PC-3 (cell line): Measurements from ENCODE around the gene SUV39H1. TPM values are rescaled to one million over a fixed set of nuclear protein-coding genes. Genes with fewer than 3 reads are reported as not detected.
"Not testable (repeated sequence)": the region's sequence is repeated elsewhere in the genome, so short reads cannot be mapped to it uniquely, and the experiment has no call there.

Experiments
- ATAC-seq: fragments of 200-7000 bp; cut with Tn5 transposase; 2 replicates; pipeline ENCODE4 v1.9.1; 2020; ENCODE audit warnings: mild to moderate bottlenecking, moderate library complexity
- BruUV-seq: library from RNA; stranded (reverse); fragments of 400-500 nt; replicated peaks from 2 replicates; lab custom pipeline; 2021; lab: Mats Ljungman, UMichigan
- CTCF ChIA-PET: fragments of 300-600 bp; sonication (Branson Sonifier 250); formaldehyde crosslinking; loops from one replicate; lab custom pipeline; 2022; ENCODE audit warnings: antibody characterized with exemption; lab: Charles Lee
- POLR2A ChIA-PET: fragments of 300-600 bp; sonication (Branson Sonifier 250); formaldehyde crosslinking; loops from one replicate; lab custom pipeline; 2022; ENCODE audit warnings: antibody characterized with exemption; ENCODE audit not compliant: unreplicated experiment; lab: Charles Lee
- DNase-seq: peaks from one replicate; pipeline ENCODE4 v3.0.0-alpha.2; 2015
- H2AFZ ChIP-seq: fragments of 300-600 bp; sonication (generic); 2 replicates; pipeline ENCODE4 v1.6.0; 2016; ENCODE audit warnings: antibody characterized with exemption, low read length
- H3F3A ChIP-seq: fragments of 300-600 bp; sonication (generic); one replicate; pipeline ENCODE4 v1.6.0; 2017; ENCODE audit warnings: antibody characterized with exemption, low read length, control low read depth, mild to moderate bottlenecking; ENCODE audit not compliant: unreplicated experiment
- H3K27ac ChIP-seq: fragments of 300-600 bp; sonication (generic); 2 replicates; pipeline ENCODE4 v1.5.1; 2016; ENCODE audit warnings: mild to moderate bottlenecking, low read length
- H3K27me3 ChIP-seq: fragments of 300-600 bp; sonication (generic); 2 replicates; pipeline ENCODE4 v1.6.1; 2016; ENCODE audit warnings: low read length, mixed read lengths
- H3K36me3 ChIP-seq: fragments of 300-600 bp; sonication (generic); 2 replicates; pipeline ENCODE4 v1.6.1; 2016; ENCODE audit warnings: low read depth, mixed run types, low read length, mixed read lengths
- H3K4me1 ChIP-seq: fragments of 300-600 bp; sonication (generic); 2 replicates; pipeline ENCODE4 v1.5.1; 2016; ENCODE audit warnings: low read length; ENCODE audit not compliant: insufficient read depth
- H3K4me2 ChIP-seq: fragments of 300-600 bp; sonication (generic); 2 replicates; pipeline ENCODE4 v1.6.0; 2016; ENCODE audit warnings: low read length
- H3K4me3 ChIP-seq: fragments of 300-600 bp; sonication (generic); 2 replicates; pipeline ENCODE4 v1.5.1; 2016; ENCODE audit warnings: mild to moderate bottlenecking, low read length, mixed read lengths
- H3K79me2 ChIP-seq: fragments of 300-600 bp; sonication (generic); 2 replicates; pipeline ENCODE4 v1.6.1; 2017; ENCODE audit warnings: low read length, mixed read lengths
- H3K9ac ChIP-seq: fragments of 300-600 bp; sonication (generic); 2 replicates; pipeline ENCODE4 v1.6.0; 2016; ENCODE audit warnings: mild to moderate bottlenecking, low read length
- H3K9me2 ChIP-seq: fragments of 300-600 bp; sonication (generic); replicated peaks from 2 replicates; pipeline ENCODE4 v1.6.1; 2016; ENCODE audit warnings: mixed run types, low read length, mixed read lengths
- H3K9me3 ChIP-seq: fragments of 300-600 bp; sonication (generic); 2 replicates; pipeline ENCODE4 v1.6.1; 2016; ENCODE audit warnings: low read length, mixed read lengths
- H4K20me1 ChIP-seq: fragments of 300-600 bp; sonication (generic); 2 replicates; pipeline ENCODE4 v1.6.1; 2016; ENCODE audit warnings: low read length, mixed read lengths
- EZH2 ChIP-seq: fragments of 300-600 bp; sonication (generic); IDR thresholded peaks from one replicate; pipeline ENCODE4 v1.6.1; 2017; ENCODE audit warnings: antibody characterized with exemption, mild to moderate bottlenecking, low read length; ENCODE audit not compliant: unreplicated experiment
- EZH2phosphoT487 ChIP-seq: fragments of 300-600 bp; sonication (generic); IDR thresholded peaks from 2 replicates; pipeline ENCODE4 v1.6.1; 2018; ENCODE audit warnings: mild to moderate bottlenecking, antibody characterized with exemption, low read length, borderline replicate concordance
- intact Hi-C: fragments of 100-400 bp; cut with micrococcal nuclease; formaldehyde crosslinking; loops from 2 replicates; pipeline ENCODE4 v1.9.0; 2023
- total RNA-seq: library from RNA; depleted of rRNA; stranded (reverse); fragments of >200 nt; gene quantifications from 2 replicates; pipeline ENCODE4 v1.2.3, GENCODE V29; 2014
- TF ChIP-seq, protein P1 (sequence below): fragments of 300-600 bp; sonication (generic); conservative IDR thresholded peaks from 2 replicates; pipeline ENCODE4 v1.5.1; 2017; ENCODE audit warnings: antibody characterized with exemption, low read depth, mild to moderate bottlenecking, low read length

SUV39H1 gene
- total RNA-seq, 1 experiment from 2014 or later, result 22.3 TPM

DNA sequence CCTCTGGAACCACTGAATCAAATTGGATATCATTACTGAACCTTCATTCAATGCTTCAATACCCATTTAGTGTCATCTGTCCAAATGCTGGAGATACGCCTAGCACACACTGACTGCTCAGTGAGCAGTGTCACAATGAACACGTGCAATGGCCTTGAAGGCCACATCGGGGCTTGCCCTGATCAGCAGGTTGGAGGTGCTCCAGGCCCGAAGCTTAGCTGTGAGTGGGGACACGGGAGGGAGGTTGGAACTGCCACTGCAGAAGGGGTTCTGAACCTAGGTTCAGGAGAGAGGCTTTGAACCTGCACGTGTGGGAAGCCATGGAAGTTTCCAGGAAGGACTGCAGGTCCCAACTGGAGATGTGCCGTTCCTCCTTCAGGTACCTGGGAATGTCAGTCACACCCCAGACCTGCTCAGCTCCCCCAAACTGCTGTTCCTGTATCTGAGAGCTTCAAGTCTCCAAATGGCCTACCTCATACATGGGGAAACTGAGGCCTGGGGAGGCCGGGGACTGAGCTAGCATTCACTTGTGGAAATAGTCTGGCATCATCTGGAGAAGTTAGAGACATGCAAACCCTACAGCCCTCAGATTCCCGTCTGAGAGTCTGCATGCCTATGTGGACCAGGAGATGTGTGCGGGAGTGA is 14.9 kb upstream of the SUV39H1 start:
- BruUV-seq, result no TSS peak
- CTCF ChIA-PET, result no interaction called here
- Histone ChIP-seq H3K4me1 (peaks cover 5% of the 10 kb centered on the region; the same call in 1 of the 2 replicates), H3K4me3 (no peak overlapping the region), H3K4me2 (no peak overlapping the region), H3K9ac (no peak overlapping the region), H3K9me3 (no peaks in the 10 kb centered on the region), H3K9me2 (no peaks in the 10 kb centered on the region), H2AFZ (no peak overlapping the region), H3K27ac (no peak overlapping the region), H3K79me2 (peaks cover 11% of the 10 kb centered on the region), H4K20me1 (no peaks in the 10 kb centered on the region), H3K27me3 (no peaks in the 10 kb centered on the region), H3F3A (no peaks in the 10 kb centered on the region), H3K36me3 (no peaks in the 10 kb centered on the region)
- DNase-seq (no peak), ATAC-seq (no peak)
- intact Hi-C loops, result no loop called here
- no peak for TF ChIP-seq EZH2phosphoT487
- TF ChIP-seq, protein P1, sequence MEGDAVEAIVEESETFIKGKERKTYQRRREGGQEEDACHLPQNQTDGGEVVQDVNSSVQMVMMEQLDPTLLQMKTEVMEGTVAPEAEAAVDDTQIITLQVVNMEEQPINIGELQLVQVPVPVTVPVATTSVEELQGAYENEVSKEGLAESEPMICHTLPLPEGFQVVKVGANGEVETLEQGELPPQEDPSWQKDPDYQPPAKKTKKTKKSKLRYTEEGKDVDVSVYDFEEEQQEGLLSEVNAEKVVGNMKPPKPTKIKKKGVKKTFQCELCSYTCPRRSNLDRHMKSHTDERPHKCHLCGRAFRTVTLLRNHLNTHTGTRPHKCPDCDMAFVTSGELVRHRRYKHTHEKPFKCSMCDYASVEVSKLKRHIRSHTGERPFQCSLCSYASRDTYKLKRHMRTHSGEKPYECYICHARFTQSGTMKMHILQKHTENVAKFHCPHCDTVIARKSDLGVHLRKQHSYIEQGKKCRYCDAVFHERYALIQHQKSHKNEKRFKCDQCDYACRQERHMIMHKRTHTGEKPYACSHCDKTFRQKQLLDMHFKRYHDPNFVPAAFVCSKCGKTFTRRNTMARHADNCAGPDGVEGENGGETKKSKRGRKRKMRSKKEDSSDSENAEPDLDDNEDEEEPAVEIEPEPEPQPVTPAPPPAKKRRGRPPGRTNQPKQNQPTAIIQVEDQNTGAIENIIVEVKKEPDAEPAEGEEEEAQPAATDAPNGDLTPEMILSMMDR, result no peak
- no peak for TF ChIP-seq EZH2
- POLR2A ChIA-PET, result no interaction called here

DNA sequence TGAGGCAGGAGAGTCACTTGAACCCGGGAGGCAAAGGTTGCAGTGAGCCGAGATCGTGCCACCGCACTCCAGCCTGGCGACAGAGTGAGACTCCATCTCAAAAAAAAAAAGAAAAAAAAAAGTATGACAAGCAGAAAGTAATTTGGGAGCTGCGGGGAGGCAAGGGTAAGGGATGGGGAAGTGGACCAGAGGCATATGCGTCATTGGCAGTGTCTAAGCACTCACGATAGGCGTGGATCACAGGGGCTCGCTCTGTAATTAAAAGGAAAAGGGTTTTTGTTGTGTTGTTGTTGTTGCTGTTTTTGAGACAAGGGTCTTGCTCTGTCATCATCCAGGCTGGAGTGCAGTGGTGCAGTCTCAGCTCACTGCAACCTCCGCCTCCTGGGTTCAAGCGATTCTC is 13.7 kb upstream of the SUV39H1 start:
- H3K79me2 ChIP-seq, POLR2A ChIA-PET, CTCF ChIA-PET, H3K36me3 ChIP-seq, H3K9ac ChIP-seq, H3K27ac ChIP-seq, H2AFZ ChIP-seq, BruUV-seq, H3K4me3 ChIP-seq, H3K4me1 ChIP-seq, DNase-seq, H4K20me1 ChIP-seq, H3K9me2 ChIP-seq, H3K9me3 ChIP-seq, H3F3A ChIP-seq, H3K4me2 ChIP-seq, intact Hi-C loops, ATAC-seq, H3K27me3 ChIP-seq: not testable (repeated sequence)

DNA sequence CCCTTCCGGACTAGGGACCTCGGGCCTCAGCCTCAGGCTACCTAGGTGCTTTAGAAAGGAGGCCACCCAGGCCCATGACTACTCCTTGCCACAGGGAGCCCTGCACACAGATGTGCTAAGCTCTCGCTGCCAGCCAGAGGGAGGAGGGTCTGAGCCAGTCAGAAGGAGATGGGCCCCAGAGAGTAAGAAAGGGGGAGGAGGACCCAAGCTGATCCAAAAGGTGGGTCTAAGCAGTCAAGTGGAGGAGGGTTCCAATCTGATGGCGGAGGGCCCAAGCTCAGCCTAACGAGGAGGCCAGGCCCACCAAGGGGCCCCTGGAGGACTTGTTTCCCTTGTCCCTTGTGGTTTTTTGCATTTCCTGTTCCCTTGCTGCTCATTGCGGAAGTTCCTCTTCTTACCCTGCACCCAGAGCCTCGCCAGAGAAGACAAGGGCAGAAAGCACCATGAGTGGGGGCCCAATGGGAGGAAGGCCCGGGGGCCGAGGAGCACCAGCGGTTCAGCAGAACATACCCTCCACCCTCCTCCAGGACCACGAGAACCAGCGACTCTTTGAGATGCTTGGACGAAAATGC is 13.0 kb upstream of the SUV39H1 start, which contains the start of gene WAS:
Gene WAS, plus strand, starts transcription at position 389 of the 572 bp plus-strand sequence. Its CDS starts 55 bp downstream, at position 444.
- ATAC-seq (no peak), DNase-seq (no peak)
- Histone ChIP-seq H3K27ac (no peak within 1 kb of the TSS), H3F3A (no peaks in the 10 kb centered on the region), H2AFZ (no peak within 1 kb of the TSS), H3K9me3 (no peaks in the 10 kb centered on the region), H3K36me3 (no peaks in the 10 kb centered on the region), H4K20me1 (no peaks in the 10 kb centered on the region), H3K27me3 (no peaks in the 10 kb centered on the region), H3K4me3 (no peak within 1 kb of the TSS), H3K79me2 (no peaks in the 10 kb centered on the region), H3K4me2 (no peak within 1 kb of the TSS), H3K4me1 (no peaks in the 10 kb centered on the region), H3K9me2 (no peaks in the 10 kb centered on the region), H3K9ac (no peak within 1 kb of the TSS)
- TF ChIP-seq EZH2 (no peak), EZH2phosphoT487 (no peak)
- TF ChIP-seq, protein P1, result no peak
- ChIA-PET CTCF (no interaction called here), POLR2A (interaction anchor here (0.6 kb wide), 1 partner anchor 496 kb away, joined by 3 read pairs; no protein-coding TSS in a partner anchor)
- no TSS peak for BruUV-seq
- intact Hi-C loops, result no loop called here
